Stimulated activated CD4-positive, alpha-beta T cell treated with anti-CD3 and anti-CD28 coated beads, Interleukin-12 subunit alpha, Interleukin-12 subunit beta, amount 100 ng/mL, for 4 hours (primary cell): ENCODE data around the gene ITPRID1.
"Not testable (repeated sequence)": the region's sequence is repeated elsewhere in the genome, so short reads cannot be mapped to it uniquely, and the experiment has no call there.

Source experiments
- DNase-seq: peaks from one replicate; pipeline ENCODE4 v3.0.0-alpha.2; 2020

ITPRID1 gene

DNA sequence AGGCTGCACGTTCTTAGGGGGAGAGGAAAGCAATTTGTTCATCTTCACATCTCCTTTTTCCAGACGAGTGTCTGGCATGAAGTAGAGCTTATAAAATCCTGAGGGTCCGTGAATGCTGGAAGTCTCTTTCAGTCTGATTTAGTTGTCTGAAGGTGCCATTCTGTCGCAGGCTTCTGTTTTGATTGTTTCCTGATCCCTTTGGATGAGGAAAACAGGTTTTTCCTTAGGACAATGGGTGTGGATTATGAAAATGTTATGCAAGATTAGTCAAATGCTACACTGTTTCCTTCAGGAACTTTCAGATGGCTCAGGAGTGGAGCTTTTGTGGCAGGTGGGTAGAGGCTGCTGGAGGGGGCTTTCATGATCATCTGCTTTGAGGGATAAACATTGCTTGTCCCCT lies at the start of gene ITPRID1:
Gene ITPRID1, plus strand, starts transcription at position 301 of the 400 bp plus-strand sequence. CDS start 38,935 bp downstream, outside the sequence.
- DNase-seq: no peak

DNA sequence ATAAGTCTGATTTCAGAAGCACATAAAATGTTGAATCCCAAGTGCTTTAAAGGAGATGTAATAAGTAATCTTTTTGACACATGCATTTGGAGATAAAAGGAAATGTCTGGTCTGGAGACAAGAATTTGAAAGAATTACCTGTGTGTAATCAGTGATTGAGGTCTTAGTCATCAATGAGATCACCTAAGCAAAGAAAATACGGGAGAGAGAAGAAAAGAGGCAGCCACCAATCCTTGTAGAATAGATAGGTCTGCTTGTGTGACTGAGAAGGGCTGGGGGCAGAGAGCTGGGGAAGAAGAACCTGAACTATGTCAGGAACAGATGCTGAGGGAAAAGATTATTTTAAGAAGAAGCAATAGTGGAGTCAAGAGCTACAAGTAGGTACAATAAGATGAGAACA lies 49.3 kb upstream of the ITPRID1 start:
- no peak for DNase-seq

DNA sequence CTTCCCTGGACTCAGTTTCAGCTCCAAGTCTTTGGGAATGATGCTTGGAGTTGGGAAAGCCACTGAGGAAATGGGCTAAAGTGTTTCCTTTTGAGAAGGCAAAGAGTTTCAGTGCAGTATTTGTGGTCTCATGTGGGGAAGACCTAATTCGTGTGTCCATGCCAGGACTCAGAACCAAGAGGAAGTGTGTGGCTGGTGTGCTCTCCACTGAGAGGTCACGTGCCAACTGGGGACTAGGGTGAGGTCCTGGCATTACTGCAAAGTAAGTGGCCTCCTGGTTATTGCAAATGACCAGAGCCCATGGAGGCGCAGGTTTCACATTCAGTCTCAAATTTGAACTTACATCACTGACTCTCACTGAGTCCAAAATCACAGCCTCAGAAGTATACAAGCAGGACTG lies 48.6 kb upstream of the ITPRID1 start:
- no peak for DNase-seq

DNA sequence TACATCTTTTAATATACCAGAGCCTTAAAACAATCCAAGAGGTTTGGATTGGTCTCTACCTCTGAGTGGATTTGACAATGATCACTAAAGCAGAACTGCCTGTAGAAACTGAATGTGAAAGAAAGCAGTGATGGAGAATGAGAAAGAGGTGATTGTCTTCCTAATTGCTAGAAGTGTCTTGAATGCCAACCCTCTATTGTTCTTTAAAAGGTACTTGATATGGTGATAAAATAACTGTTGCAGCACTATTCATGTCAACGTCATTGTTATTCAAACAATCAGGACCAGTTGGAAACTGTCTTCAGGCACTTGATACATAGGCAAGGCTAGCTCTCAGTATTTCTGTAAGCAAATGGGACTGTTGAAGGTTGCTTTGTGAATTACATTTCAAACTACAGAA lies 47.9 kb upstream of the ITPRID1 start:
- no peak for DNase-seq

DNA sequence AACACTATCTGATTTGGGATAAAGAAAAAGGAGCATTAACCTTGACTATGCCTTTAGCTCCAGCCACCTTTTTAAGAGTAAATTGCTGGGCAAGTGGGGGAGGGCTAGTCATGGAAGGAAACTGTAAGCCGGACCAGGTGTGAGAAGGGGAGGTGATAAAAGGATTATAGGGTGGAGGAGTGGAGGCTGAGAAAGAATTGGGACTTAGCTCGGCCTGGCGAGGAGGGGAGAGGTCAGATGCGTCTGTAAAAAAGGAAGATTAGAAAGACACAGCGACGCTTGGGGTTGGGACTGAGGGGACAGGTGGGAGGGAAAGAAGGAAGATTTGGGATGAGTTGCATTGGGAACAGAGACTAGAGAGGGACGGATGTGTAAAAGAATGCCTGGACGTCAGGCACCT lies 43.0 kb upstream of the ITPRID1 start:
- not testable (repeated sequence) for DNase-seq

DNA sequence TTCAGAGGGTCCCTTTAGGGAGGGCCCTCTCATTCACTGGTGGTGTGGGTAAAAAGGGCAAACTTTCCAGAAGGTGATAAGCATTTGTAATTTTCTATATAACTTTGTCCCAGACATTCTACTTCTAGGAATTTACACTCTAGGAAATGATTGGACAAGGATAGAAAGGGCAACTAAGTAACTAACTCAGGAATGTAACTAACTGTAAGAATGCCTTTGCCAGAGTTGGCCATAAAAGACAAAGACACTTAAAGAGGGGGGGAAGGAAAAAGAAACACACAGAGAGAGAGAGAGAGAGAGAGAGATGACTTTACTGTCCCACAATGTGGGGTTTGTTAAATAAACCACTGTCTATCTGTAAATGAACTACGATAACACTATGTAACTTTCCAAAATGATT lies 38.5 kb upstream of the ITPRID1 start:
- DNase-seq: no peak

DNA sequence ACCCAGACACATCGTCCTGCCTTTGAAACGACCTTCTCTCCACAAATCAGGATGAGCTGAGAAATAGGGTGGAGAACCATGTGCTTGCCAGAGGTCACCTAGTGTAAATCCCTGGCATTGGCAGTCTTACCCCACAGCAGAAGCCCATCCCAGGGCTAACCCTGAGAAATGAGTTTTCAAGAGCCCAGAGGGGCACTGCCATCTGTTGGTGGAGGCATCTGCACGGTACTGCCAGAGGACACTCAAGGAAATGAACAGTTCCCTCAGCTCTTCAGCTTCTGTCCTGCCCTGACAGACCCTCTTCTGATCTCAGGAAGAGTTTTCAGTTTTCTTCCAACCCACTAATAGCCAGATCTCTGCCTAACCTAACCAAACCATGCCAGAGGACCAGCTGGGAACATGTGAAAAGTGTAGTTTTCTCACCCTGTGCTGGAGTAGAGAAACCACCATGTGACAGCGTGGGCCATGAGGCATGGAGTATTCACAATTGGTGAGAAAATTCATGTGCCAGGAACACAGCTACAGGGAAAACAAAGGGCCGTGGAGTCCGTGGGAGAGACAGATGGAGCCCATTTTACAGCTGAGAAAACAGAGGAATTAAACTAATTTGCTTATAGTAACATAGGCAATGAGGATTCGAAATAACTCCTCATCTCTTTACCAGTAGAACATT lies 37.7 kb upstream of the ITPRID1 start:
- DNase-seq: no peak

DNA sequence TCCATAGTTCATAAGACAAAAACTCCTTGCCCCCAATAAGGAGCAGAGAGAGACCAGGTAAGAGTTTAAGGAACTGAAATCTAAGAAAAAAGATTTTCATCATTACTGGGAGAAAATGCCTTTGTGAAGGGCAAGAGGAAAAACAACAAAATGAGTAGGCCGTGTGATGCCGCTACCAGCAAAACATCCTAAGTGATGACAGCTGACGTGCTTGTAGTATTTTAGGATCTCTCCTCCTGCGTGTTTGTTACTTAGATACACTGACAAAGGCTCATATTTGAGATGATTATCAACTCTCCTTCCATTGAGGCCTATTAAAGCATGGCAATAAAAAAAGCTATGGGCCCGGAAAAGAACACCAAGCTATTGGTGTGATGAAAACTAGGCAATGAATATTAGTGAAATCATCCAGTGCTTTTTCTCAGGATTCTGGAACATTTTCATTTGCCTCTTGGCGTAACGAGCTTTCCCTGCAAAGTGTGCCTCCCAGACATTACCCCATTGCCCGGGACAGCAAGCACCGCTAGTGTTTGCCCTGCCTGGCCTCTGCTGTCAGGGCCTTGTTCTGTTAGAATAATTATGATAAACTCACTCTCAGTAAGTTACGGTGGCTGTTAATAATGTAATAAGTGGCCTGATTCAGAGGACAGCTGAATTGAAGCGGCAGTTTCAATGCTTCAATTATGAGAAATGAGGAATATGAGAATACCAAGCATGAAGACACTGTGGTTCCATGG lies 36.8 kb upstream of the ITPRID1 start:
- DNase-seq: no peak

DNA sequence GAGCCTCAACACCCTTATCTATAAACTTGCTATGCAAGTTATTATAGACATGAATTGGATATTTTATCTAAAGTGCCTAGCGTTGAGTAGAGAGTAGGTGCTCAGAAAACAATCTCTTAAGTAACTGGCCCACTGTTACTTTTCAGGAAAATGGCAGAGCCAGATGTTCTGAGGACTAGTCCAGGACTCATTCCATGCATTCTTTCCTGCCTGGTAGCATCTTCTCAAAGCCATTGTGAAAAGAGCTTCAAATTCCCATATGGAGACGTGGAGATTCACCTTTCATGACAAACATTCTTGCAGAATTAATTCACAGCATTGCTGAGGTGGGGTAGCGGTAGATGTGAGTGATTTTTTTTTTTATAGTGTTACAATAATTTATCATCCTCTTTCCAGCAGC lies 35.9 kb upstream of the ITPRID1 start:
- DNase-seq: no peak

DNA sequence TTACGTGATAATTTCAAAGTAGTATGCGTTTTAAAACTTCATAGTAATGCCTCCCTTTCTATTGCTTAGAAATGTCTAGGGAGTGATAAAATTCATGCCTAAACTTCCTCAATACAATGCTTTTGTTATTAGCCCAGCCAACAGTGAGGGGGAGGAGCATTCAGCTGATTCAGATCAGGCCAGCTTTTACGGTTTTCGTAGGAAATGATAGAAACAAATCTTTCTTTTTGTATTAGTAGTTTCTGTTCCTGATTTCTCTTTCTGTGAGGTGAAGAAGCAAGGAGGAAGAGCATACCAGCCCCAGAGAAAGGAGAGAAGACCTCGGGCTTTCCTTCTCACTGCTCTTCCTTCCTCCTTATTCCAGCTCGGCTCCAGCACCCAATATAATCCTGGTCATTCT lies 35.2 kb upstream of the ITPRID1 start:
- no peak for DNase-seq

DNA sequence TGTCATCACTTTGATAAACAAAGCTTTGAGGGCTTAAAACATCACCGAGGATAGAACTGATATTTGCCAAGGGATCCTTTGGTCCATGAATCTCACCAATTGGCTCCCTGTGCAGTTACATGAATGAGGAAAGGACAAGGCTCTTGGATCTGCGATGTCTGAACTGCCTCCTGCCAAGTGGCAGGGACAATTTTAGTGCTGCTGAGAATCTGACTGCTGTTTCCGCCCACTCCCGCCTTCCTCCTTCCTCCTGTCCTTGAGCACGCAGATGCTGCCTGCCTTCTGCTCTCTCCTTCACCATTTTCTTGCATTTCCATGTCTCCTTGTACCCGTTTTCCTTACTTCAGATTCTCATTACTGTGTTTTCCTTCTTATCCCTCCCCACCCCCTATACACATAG lies 26.8 kb upstream of the ITPRID1 start:
- DNase-seq: no peak

DNA sequence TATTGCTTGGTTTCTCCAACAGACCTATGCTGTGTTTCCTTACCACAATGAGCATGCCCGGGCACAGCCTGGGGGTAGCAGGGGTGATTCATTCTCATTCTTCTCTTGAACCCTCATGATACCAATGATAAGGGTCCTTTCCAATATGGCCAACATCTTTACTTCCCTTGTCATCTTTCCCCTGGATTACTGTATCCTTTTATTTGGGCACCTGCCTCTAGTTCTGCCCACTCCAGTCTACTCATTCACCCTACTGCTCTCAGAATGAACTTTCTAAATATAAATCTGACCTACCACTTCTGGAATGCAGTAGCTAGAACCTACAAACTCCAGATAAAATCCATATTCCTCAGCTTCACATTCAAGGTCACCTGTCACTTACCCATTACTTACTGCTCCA lies 26.4 kb upstream of the ITPRID1 start:
- DNase-seq: no peak

DNA sequence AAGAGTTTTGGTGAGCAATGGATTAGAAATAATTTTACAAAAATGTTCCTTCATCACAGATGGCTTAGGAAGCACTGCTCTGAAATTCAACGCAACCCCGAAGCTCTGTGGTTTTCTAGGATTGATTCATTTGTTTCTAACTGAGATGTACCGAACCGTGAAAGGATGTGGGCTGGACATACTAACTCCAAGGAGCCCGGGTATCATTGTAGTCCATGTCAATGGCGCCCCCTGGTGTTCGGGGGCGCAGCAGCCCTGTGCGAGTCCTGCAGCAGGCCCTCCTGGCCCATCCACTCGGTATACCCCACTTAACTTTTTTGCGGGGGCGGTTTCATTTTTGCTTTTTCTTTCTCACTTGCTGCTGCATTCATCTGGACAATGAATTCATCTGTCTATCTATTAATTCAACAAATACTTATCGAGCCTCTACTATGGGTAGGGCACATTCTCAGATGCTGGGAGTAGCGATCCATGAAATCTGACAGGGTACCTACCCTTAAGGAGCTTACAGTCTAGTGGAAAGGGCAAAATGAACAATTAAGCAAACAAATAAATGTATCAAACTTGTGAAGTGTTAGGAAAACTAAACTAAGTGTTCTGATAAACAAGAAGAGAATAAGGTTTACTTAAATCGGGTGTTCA lies 25.2 kb upstream of the ITPRID1 start:
- peak; percentile 12 for DNase-seq

DNA sequence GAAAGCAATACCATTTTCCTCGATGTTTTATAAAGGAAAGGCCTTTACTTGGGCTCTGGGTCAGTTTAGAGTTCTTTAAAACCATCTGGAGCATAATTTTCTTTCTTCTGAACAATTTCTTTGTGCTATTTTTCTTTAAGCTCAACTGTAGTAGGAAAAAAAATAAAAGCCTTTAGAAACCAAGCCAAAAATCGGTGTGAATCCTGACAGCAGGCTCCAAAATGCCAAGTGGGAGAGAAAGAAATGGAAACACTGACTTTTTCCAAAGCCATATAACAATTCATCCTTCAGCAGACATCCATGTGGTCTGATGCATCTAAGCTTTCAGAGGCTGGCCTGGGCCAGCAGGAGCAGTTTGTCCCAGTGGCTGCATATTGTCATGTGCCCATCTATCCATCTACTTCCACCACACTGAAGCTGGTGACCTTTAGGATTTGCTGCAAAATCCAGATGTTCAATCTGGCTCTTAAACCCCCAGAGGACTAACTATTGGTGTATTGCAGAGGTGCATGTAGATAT lies 23.0 kb upstream of the ITPRID1 start:
- DNase-seq: no peak

DNA sequence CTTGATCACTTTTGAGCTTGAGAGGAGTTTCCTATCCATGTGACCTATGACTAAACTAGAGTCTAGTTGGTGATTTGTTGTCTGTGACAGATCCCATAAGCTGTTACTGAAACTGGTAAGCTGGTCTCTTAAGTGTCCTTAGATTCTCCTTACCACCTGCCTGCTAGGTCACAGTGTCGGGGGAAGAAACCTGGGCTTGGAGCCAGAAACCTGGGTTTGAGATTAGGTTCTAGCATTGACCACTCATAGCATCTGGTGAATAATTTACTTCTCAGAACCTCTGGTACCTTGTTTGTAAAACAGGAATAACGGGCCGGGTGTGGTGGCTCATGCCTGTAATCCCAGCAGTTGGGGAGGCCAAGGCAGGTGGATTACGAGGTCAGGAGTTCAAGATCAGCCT lies 21.8 kb upstream of the ITPRID1 start:
- no peak for DNase-seq

DNA sequence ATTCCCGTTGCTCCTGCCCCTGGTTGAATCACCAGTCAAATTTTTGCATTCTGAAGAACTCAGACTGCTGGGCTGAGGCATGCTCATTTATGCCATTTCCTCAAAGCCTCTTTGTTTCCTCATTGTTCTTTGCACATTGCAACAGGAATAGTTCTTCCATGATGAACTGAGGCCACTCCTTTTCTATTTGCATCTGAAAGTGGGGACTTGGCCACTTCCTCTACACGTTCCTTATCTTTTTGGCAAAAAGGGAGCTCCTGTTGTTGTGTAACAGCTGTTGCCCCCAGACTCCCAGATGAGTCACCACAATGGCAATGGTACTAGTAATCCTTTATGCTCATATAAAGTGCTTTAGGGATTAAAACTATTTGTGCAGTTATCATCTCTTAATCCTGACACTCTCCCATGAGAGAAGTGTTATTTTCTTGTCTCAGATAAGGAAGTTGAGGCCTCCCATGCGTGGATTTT lies 20.1 kb upstream of the ITPRID1 start:
- DNase-seq: no peak

DNA sequence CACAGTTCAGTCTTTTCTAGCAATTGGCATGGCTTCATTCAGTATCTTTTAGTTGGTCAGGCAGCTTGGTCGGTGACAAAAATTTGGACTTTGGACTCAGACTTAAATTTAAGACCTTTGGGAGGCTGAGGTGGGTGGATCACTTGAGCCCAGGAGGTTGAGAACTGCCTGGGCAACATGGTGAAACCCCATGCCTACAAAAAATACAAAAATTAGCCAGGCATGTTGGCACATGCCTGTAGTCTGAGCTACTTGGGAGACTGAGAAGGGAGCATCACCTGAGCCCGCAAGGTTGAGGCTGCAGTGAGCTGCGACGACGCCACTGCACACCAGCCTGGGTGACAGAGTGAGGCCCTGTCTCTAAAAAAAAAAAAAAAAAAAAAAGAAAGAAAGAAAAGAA lies 19.5 kb upstream of the ITPRID1 start:
- DNase-seq: no peak

DNA sequence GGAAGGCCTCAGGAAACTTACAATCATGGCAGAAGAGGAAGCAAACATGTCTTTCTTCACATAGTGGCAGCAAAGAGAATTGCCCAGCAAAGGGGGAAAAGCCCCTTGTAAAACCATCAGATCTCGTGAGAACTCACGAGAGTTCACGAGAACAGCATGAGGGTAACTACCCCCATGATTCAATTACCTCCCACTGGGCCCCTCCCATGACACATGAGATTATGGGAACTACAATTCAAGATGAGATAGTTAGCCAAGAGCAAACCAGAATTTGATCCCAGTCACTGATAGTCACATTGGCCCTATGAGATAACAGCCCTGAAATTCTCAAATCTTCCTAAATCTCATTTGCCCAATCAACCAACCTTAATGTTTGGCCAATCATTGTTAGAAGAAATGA lies 18.2 kb upstream of the ITPRID1 start:
- DNase-seq: no peak

DNA sequence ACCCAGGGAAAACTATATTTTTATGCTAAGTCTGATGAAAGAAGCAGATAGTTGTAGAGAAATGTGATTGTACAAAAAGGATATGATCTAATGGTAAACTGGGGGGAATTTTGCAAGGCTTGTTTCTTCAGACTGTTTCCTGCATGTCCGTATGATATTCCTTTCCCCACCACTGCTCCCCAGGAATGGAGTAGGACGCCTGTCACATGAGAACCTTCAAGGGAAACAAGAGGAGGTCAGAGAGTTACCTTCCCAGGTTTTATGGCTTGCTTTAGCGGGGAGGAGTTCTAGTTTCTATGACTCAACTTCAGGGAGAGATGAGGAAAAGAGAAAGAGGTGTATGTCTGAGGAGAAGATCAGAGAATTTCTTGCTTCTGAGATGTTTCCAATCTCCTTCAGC lies 16.4 kb upstream of the ITPRID1 start:
- no peak for DNase-seq

DNA sequence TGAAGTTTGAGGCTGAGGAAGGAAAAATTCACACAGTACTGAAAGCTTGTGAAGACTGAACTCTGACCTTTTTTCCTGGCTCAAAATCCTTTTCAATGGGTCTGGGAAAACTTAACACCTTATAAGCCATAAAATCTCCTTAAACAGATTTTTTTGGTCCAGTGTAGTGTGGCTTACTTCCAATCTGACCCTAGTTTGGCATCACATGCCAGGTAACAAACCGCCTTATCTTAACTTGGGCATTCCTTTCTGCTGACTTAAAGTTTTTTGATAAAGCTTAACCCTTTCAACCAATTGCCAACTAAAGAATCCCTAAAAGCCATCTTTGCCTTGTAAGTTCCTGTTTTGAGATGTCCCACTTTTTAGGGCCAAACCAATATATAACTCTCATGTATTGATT lies 13.2 kb upstream of the ITPRID1 start:
- DNase-seq: no peak

DNA sequence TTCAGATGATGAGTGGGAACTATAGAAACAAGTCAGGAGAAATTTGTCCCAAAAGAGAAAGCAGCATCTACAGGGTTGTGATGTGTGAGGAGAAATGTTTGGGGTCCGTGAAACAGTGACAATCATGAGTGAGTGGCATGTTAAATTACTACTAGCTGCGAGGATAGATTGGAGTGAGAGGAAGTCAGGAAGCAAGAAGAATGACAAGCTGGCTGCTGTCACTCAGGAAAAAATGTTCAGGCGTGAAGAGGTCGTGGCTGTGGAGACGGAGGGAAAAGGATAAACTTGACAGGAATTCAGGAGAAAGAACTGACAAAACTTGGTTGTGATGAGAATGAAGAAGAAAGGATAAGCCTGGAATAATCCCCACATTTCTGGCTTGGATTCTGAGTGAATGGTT lies 5.1 kb upstream of the ITPRID1 start:
- DNase-seq: no peak

DNA sequence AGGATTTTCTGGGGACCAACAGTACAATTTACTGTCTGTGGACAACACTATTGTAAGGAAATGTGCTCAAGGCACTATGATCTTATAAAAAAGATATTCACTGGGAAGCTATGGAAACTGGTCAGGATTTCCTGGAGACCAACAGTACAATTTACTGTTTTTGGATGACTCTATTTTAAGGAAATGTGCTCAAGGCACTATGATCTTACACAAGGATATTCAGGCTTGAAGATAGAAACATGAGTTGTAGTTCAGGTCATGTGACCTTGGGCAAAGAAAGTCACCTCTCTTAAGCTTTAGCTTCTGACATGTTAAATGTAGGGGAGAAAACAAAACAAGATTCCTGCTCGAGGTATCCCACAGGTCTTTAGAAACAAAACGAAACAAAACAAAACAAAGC lies 1.7 kb upstream of the ITPRID1 start:
- no peak for DNase-seq

DNA sequence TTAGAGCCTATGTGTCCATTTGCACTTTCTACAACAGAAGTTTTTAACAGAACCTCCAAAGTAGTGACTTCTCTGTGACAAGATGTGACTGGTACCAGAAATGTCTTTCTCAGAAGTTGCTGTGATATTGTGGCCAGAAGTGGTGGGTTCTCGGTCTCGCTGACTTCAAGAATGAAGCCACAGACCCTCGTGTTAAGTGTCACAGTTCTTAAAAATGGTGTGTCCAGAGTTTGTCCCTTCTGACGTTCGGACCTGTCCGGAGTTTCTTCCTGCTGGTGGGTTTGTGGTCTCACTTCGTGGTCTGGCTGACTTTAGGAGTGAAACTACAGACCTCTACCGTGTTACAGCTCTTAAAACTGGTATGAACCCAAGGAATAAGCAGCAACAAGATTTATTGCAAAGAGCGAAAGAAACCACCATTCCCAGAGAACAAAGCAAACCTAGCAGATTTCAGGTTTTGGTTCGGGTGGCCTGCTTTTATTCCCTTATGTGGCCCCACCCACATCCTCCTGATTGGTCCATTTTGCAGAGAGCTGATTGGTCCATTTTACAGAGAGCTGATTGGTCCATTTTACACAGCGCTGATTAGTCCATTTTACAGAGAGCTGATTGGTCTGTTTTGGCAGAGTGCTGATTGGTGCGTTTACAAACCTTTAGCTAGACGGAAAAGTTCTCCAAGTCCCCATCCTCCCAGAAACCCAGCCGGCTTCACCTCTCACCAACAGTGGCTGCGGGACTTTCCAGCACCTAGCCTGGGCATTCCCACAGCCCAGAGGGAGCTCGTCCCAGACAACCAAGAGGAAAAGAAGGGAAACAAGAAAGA lies 3.0 kb downstream of the ITPRID1 start:
- no peak for DNase-seq
